Measurements from ENCODE around the gene PRADC1.

The PRADC1 gene

DNA sequence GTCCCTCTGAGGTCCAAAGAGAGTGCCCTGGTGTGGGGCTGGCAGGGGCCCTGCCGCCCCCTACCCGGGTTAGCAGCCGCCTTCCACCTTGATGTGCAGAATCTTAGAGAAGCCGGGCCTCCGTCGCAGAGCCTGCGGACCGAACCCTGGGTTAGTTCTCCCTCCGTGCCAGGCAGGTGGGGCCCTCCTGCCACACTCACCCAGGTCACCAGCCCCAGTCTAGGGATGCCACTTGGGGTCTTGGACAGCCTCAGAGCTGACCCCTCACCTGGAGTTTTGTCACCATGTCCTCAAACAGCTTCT lies 25.8 kb upstream of the PRADC1 start:
- no peak for DNase-seq (ENCODE audit: low read depth, low spot score)
- Histone ChIP-seq H3K27me3 (ENCODE audit: control insufficient read depth, insufficient read depth, low read length) (no peaks in the 10 kb centered on the region), H3K36me3 (ENCODE audit: control insufficient read depth, insufficient read depth, low read length) (peaks cover 9% of the 10 kb centered on the region; the same call in 1 of the 2 replicates), H3K4me3 (ENCODE audit: low read length) (no peak overlapping the region), H3K27ac (ENCODE audit: low read length) (no peak overlapping the region), H3K9me3 (ENCODE audit: control insufficient read depth, insufficient read depth, low read length) (no peaks in the 10 kb centered on the region), H3K4me1 (ENCODE audit: control insufficient read depth, insufficient read depth, low read length) (peaks cover 3% of the 10 kb centered on the region; the same call in 1 of the 2 replicates)
- no CpG with 5 or more reads among the region's 9 CpGs for WGBS (ENCODE audit: insufficient coverage, insufficient read length)

- DNase-seq (ENCODE audit: low read depth, low spot score), result no peak
- H3K36me3 ChIP-seq (ENCODE audit: control insufficient read depth, insufficient read depth, low read length), result peaks cover 9% of the 10 kb centered on the region; the same call in 1 of the 2 replicates
- H3K9me3 ChIP-seq (ENCODE audit: control insufficient read depth, insufficient read depth, low read length), result no peaks in the 10 kb centered on the region
- no peak overlapping the region for H3K27ac ChIP-seq (ENCODE audit: low read length)
- peaks cover 3% of the 10 kb centered on the region; the same call in 1 of the 2 replicates for H3K4me1 ChIP-seq (ENCODE audit: control insufficient read depth, insufficient read depth, low read length)
- H3K4me3 ChIP-seq (ENCODE audit: low read length), result no peak overlapping the region
- H3K27me3 ChIP-seq (ENCODE audit: control insufficient read depth, insufficient read depth, low read length), result no peaks in the 10 kb centered on the region
- no CpG with 5 or more reads among the region's 8 CpGs for WGBS (ENCODE audit: insufficient coverage, insufficient read length)
Observed at GRCh38 chr2:73258186-73258912, 25.3 kb upstream of the PRADC1 start.

- no peak for DNase-seq (ENCODE audit: low read depth, low spot score)
- Histone ChIP-seq H3K27ac (ENCODE audit: low read length) (no peak overlapping the region), H3K9me3 (ENCODE audit: control insufficient read depth, insufficient read depth, low read length) (no peaks in the 10 kb centered on the region), H3K27me3 (ENCODE audit: control insufficient read depth, insufficient read depth, low read length) (no peaks in the 10 kb centered on the region), H3K36me3 (ENCODE audit: control insufficient read depth, insufficient read depth, low read length) (peaks cover 14% of the 10 kb centered on the region), H3K4me3 (ENCODE audit: low read length) (no peak overlapping the region), H3K4me1 (ENCODE audit: control insufficient read depth, insufficient read depth, low read length) (peaks cover 3% of the 10 kb centered on the region; the same call in 1 of the 2 replicates)
- no CpG with 5 or more reads among the region's 10 CpGs for WGBS (ENCODE audit: insufficient coverage, insufficient read length)
Observed at GRCh38 chr2:73257425-73258125, 24.5 kb upstream of the PRADC1 start.

DNA sequence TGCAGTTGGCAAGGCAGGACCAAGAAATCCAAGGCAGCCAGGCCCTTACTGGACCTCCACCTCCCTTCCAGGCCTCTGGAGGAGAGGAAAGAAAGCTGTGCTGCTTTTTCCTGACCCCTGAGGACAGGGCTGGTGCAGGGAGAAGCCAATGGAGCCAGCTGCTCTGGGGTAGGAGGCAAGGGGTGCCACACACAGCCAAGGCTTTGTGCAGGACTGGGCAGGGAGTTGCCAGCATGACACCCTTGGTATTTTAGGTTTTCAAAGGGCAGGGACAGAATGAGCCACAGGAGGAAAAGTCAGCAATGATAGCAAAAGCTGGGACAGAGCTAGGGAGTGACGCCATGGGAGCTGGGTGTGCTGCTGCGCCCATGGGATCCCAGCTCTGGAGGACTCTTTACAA lies 24.0 kb upstream of the PRADC1 start:
- H3K4me3 ChIP-seq (ENCODE audit: low read length), result no peak overlapping the region
- no peaks in the 10 kb centered on the region for H3K9me3 ChIP-seq (ENCODE audit: control insufficient read depth, insufficient read depth, low read length)
- peaks cover 18% of the 10 kb centered on the region for H3K36me3 ChIP-seq (ENCODE audit: control insufficient read depth, insufficient read depth, low read length)
- DNase-seq (ENCODE audit: low read depth, low spot score), result no peak
- H3K27me3 ChIP-seq (ENCODE audit: control insufficient read depth, insufficient read depth, low read length), result no peaks in the 10 kb centered on the region
- H3K27ac ChIP-seq (ENCODE audit: low read length), result no peak overlapping the region
- H3K4me1 ChIP-seq (ENCODE audit: control insufficient read depth, insufficient read depth, low read length), result peaks cover 3% of the 10 kb centered on the region; the same call in 1 of the 2 replicates
- WGBS (ENCODE audit: insufficient coverage, insufficient read length), result no CpG with 5 or more reads among the region's 2 CpGs

DNA sequence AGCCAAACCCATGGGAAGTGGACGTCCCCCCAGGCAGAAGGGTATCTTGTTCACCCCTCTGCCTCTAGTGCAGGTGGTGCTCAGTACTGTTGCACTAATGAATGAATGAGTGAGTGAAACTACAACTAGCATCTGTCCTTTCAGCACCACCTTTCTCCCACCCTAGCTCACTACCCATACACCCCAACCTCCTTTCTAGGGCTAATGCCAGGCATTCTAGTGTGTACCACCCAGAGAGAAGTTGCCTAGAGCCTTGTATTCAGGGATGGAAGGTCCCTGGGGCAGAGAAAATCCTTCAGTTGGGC lies 23.5 kb upstream of the PRADC1 start:
- no peak for DNase-seq (ENCODE audit: low read depth, low spot score)
- Histone ChIP-seq H3K27ac (ENCODE audit: low read length) (no peak overlapping the region), H3K36me3 (ENCODE audit: control insufficient read depth, insufficient read depth, low read length) (peaks cover 20% of the 10 kb centered on the region), H3K4me3 (ENCODE audit: low read length) (no peak overlapping the region), H3K27me3 (ENCODE audit: control insufficient read depth, insufficient read depth, low read length) (no peaks in the 10 kb centered on the region), H3K9me3 (ENCODE audit: control insufficient read depth, insufficient read depth, low read length) (no peaks in the 10 kb centered on the region), H3K4me1 (ENCODE audit: control insufficient read depth, insufficient read depth, low read length) (peaks cover 3% of the 10 kb centered on the region; the same call in 1 of the 2 replicates)
- WGBS (ENCODE audit: insufficient coverage, insufficient read length), result no CpG with 5 or more reads among the region's 1 CpG

DNA sequence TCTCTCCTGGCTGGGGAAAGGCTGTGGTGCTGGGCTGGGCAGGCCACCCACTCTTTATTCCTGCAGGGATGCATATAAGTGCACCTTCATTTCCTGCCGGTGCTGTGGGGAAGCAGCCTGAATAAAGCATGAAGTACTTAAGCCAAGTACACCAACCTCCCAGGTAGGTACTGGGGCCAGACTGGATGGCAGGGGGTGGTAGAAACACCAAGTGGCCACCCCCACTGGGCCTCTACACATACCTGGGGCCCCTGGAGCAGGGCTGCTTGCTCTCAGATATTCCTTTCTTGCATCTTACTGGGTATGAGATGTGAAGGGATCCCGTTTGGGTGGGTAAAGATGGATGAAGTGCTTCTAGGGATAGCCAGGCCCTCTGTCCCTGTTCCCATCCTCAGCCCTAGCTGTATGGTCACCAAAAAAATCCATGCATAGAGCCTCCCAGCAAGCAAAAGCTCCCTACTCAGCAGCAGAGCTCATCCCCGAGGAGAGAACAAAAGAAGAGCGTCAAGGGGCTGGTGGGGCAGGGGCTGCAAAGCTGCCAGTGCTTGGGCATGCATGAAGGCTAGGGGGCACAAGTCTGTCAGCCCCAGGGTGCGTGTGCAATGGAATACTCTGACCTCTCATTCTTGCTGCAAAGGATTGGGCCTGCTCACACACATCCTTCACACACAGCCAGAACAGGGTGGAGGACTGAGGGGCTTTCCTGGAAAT lies 23.0 kb upstream of the PRADC1 start:
- Histone ChIP-seq H3K4me3 (ENCODE audit: low read length) (no peak overlapping the region), H3K27me3 (ENCODE audit: control insufficient read depth, insufficient read depth, low read length) (no peaks in the 10 kb centered on the region), H3K9me3 (ENCODE audit: control insufficient read depth, insufficient read depth, low read length) (no peaks in the 10 kb centered on the region), H3K4me1 (ENCODE audit: control insufficient read depth, insufficient read depth, low read length) (peaks cover 3% of the 10 kb centered on the region; the same call in 1 of the 2 replicates), H3K36me3 (ENCODE audit: control insufficient read depth, insufficient read depth, low read length) (peaks cover 25% of the 10 kb centered on the region), H3K27ac (ENCODE audit: low read length) (no peak overlapping the region)
- WGBS (ENCODE audit: insufficient coverage, insufficient read length), result no CpG with 5 or more reads among the region's 5 CpGs
- no peak for DNase-seq (ENCODE audit: low read depth, low spot score)

- Histone ChIP-seq H3K4me3 (ENCODE audit: low read length) (no peak overlapping the region), H3K9me3 (ENCODE audit: control insufficient read depth, insufficient read depth, low read length) (no peaks in the 10 kb centered on the region), H3K4me1 (ENCODE audit: control insufficient read depth, insufficient read depth, low read length) (no peaks in the 10 kb centered on the region), H3K36me3 (ENCODE audit: control insufficient read depth, insufficient read depth, low read length) (peaks cover 34% of the 10 kb centered on the region), H3K27me3 (ENCODE audit: control insufficient read depth, insufficient read depth, low read length) (no peaks in the 10 kb centered on the region), H3K27ac (ENCODE audit: low read length) (no peak overlapping the region)
- DNase-seq (ENCODE audit: low read depth, low spot score), result no peak
- no CpG with 5 or more reads among the region's 4 CpGs for WGBS (ENCODE audit: insufficient coverage, insufficient read length)
Observed at GRCh38 chr2:73255007-73255644, 22.1 kb upstream of the PRADC1 start.

DNA sequence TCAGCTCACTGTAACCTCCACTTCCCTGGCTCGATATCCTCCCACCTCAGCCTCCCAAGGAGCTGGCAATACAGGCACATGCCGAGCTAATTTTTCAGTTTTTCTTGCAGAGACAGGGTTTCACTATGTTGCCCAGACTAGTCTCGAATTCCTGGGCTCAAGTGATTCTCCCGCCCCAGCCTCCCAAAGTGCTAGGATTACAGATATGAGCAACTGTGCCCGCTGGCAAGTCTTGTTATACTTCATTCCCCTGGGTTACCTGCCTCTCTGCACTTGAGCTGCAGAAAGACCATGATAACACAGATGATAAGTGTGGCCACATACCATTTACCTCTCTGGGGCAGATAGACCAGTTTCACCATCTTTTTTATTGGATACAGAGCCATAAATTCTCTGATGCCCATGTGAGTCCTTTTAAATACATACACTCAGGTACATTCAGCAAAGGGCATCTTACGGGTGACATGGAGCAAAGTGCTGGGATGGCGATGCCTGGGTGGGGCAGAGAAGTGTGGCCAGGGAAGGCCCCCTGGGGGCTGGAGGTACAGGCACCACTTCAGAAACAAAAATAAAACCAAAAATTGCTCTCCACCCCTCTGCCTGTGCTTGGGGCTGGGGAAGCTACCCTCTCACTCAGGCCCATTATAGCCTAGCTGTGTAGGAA lies 21.4 kb upstream of the PRADC1 start:
- Histone ChIP-seq H3K9me3 (ENCODE audit: control insufficient read depth, insufficient read depth, low read length) (no peaks in the 10 kb centered on the region), H3K4me3 (ENCODE audit: low read length) (no peak overlapping the region), H3K36me3 (ENCODE audit: control insufficient read depth, insufficient read depth, low read length) (peaks cover 40% of the 10 kb centered on the region), H3K27me3 (ENCODE audit: control insufficient read depth, insufficient read depth, low read length) (no peaks in the 10 kb centered on the region), H3K27ac (ENCODE audit: low read length) (no peak overlapping the region), H3K4me1 (ENCODE audit: control insufficient read depth, insufficient read depth, low read length) (no peaks in the 10 kb centered on the region)
- WGBS (ENCODE audit: insufficient coverage, insufficient read length), result no CpG with 5 or more reads among the region's 7 CpGs
- DNase-seq (ENCODE audit: low read depth, low spot score), result no peak

DNA sequence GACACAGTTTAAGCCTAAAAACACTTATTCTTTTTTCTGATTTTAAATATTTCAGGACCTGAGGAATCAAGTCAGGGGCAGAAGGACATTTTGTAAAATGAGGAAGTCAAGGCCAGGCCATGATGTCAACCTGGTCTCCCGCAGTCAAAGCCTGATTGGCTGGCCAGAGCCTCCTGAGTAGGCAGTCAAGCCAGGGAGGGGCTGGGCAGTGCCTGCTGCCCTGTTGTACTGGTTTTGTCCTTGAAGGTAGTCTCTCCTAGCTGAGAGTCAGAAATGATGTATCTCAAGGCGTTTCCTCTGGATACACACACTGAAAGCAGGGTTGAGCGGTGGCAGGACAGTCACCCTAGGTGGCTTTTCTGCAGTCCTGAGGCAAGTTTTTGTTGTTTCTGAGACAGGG lies 20.9 kb upstream of the PRADC1 start:
- H3K36me3 ChIP-seq (ENCODE audit: control insufficient read depth, insufficient read depth, low read length), result peaks cover 39% of the 10 kb centered on the region

DNA sequence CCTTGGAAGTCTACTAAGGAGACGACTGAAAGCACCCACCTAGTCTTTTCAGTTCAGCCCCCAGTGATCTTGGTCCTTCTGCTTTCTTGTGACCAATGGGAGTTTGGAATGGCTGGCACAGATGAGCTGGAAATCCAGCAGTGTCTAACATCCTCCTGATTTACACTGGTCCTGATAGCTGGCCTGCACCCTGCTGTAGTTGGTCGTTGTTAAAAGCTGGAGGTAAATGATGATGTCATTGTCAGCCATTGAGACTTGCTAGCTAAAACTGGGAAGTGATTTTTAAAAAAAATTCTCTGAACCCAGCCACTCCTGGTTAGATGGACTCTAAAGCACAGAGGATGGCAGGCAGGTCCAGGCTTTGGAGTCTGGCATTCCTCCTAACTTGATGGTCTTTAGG lies 20.4 kb upstream of the PRADC1 start:
- H3K4me3 ChIP-seq (ENCODE audit: low read length), result no peak overlapping the region
- no CpG with 5 or more reads among the region's 2 CpGs for WGBS (ENCODE audit: insufficient coverage, insufficient read length)
- H3K9me3 ChIP-seq (ENCODE audit: control insufficient read depth, insufficient read depth, low read length), result no peaks in the 10 kb centered on the region
- peaks cover 39% of the 10 kb centered on the region for H3K36me3 ChIP-seq (ENCODE audit: control insufficient read depth, insufficient read depth, low read length)
- no peaks in the 10 kb centered on the region for H3K27me3 ChIP-seq (ENCODE audit: control insufficient read depth, insufficient read depth, low read length)
- no peak overlapping the region for H3K27ac ChIP-seq (ENCODE audit: low read length)
- DNase-seq (ENCODE audit: low read depth, low spot score), result no peak
- no peaks in the 10 kb centered on the region for H3K4me1 ChIP-seq (ENCODE audit: control insufficient read depth, insufficient read depth, low read length)

More for the DNA sequence above, 20.9 kb upstream of the PRADC1 start:
- no peak overlapping the region for H3K27ac ChIP-seq (ENCODE audit: low read length)
- H3K4me3 ChIP-seq (ENCODE audit: low read length), result no peak overlapping the region
- H3K9me3 ChIP-seq (ENCODE audit: control insufficient read depth, insufficient read depth, low read length), result no peaks in the 10 kb centered on the region
- H3K4me1 ChIP-seq (ENCODE audit: control insufficient read depth, insufficient read depth, low read length), result no peaks in the 10 kb centered on the region
- H3K27me3 ChIP-seq (ENCODE audit: control insufficient read depth, insufficient read depth, low read length), result no peaks in the 10 kb centered on the region
- WGBS (ENCODE audit: insufficient coverage, insufficient read length), result no CpG with 5 or more reads among the region's 3 CpGs
- no peak for DNase-seq (ENCODE audit: low read depth, low spot score)
